ENCODE results near the gene FOXK1.
"Not testable (repeated sequence)": the region's sequence is repeated elsewhere in the genome, so short reads cannot be mapped to it uniquely, and the experiment has no call there.

FOXK1 gene

DNA sequence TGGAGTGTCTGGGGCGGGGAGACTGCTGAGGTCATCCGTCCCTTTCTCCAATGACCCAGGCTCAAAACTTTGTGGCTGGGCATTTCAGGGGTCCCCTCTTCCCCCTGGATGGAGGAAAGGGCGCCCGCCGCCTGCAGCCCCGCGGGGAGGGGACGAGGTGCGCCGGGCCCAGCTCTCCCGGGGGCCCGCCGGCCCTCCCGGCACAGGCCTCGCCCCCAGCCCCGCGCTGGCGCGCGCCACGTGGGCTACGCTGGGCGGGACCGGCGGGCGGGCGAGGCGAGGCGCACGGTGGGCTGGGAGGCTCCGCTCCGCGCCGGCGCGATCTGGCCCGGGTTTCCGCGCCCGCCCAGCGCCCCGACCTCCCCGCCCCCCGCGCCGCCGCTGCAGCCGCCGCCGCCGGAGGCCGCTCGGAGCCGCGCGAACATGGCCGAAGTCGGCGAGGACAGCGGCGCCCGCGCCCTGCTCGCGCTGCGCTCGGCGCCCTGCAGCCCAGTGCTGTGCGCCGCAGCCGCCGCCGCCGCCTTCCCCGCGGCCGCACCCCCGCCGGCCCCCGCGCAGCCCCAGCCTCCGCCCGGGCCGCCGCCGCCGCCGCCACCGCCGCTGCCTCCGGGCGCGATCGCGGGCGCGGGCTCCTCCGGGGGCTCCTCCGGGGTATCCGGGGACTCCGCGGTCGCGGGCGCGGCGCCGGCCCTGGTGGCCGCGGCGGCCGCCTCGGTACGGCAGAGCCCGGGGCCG lies at the start of gene FOXK1:
FOXK1 (plus strand) TSS at position 410 of the 735 bp plus-strand sequence; CDS start at position 424, 14 bp downstream.
- Mint-ChIP-seq H3K27me3 (no peaks in the 10 kb centered on the region), H3K9me3 (no peaks in the 10 kb centered on the region), H3K4me1 (ENCODE audit: low read depth) (peaks cover 34% of the 10 kb centered on the region), H3K36me3 (ENCODE audit: low read depth) (peaks cover 13% of the 10 kb centered on the region), H3K4me3 (peak within 1 kb of the TSS; percentile 89), H3K27ac (peak within 1 kb of the TSS; percentile 88)

DNA sequence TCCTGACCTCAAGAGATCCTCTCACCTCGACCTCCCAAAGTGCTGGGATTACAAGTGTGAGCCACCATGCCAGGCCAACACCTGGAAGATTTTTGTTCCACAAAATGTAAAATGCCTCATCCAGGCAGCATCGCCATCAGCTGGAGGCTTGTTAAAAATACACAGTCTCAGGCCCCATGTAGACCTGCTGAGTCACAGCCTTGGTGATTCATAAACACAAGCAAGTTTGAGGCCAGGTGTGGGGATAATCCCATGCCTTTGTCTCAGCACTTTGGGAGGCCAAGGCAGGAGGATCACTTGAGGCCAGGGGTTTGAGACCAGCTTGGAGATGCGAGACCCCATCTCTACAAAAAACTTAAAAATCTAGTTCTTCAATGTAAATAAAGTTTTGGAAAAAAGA lies 49.1 kb upstream of the FOXK1 start:
- no peaks in the 10 kb centered on the region for H3K9me3 Mint-ChIP-seq
- no peaks in the 10 kb centered on the region for H3K4me1 Mint-ChIP-seq (ENCODE audit: low read depth)
- H3K27ac Mint-ChIP-seq, result no peak overlapping the region
- H3K36me3 Mint-ChIP-seq (ENCODE audit: low read depth), result no peaks in the 10 kb centered on the region
- H3K27me3 Mint-ChIP-seq, result no peaks in the 10 kb centered on the region
- H3K4me3 Mint-ChIP-seq, result no peak overlapping the region

DNA sequence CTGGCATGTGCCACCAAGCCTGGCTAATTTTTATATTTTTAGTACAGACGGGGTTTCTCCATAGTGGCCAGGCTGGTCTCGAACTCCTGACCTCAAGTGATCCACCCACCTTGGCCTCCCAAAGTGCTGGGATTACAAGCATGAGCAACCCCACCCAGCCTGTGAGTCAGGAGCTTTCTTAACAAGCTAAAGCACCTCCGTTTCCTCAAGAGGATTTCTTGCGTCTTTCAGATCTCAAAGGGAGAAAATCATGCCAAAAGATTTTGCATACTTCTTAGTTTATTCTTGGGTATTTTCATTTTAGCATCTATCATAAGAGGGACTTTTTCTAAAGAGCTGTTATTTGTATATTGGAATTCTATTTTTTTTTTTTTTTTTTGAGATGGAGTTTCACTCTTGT lies 47.9 kb upstream of the FOXK1 start:
- no peak overlapping the region for H3K27ac Mint-ChIP-seq
- no peaks in the 10 kb centered on the region for H3K36me3 Mint-ChIP-seq (ENCODE audit: low read depth)
- no peaks in the 10 kb centered on the region for H3K9me3 Mint-ChIP-seq
- no peak overlapping the region for H3K4me3 Mint-ChIP-seq
- H3K4me1 Mint-ChIP-seq (ENCODE audit: low read depth), result no peaks in the 10 kb centered on the region
- no peaks in the 10 kb centered on the region for H3K27me3 Mint-ChIP-seq

DNA sequence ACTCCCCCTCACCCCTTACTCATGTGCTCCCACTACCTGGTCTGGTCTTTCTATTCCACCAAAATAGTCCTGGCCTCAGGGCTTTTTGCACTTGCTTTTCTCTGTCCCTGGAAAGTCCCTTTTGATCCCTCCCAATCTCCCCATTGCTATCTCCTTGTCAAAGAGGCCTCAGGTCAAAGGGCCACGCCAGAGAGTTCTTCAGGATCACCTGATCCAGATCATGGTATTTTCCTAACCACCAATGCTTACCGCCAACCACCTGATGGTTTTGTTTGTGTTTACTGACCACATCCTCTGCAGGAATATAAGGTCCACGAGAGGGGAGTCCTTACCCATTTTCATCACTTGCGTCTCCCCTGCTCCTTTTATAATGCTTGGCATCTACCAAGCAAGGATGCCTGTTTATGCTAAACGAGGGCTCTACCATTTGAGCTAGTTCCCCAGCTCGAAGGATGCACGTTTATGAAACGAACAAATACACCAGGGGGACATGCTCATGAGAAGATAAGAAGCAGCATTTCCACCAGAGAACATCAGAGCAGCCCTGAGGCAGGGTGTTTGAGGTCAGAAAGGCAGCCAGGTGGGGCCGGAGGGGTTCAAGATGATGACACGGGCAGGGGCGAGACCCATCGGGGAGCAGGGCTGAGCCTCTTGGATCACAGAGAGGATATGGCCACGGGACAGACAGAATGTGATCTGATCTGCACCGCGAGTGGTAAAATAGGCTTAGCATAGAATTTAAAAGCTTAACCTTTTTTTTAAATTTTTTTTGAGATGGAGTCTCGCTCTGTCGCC lies 43.1 kb upstream of the FOXK1 start:
- H3K4me3 Mint-ChIP-seq, result no peak overlapping the region
- H3K4me1 Mint-ChIP-seq (ENCODE audit: low read depth), result peaks cover 9% of the 10 kb centered on the region
- no peaks in the 10 kb centered on the region for H3K9me3 Mint-ChIP-seq
- H3K27me3 Mint-ChIP-seq, result no peaks in the 10 kb centered on the region
- H3K27ac Mint-ChIP-seq, result no peak overlapping the region
- no peaks in the 10 kb centered on the region for H3K36me3 Mint-ChIP-seq (ENCODE audit: low read depth)

DNA sequence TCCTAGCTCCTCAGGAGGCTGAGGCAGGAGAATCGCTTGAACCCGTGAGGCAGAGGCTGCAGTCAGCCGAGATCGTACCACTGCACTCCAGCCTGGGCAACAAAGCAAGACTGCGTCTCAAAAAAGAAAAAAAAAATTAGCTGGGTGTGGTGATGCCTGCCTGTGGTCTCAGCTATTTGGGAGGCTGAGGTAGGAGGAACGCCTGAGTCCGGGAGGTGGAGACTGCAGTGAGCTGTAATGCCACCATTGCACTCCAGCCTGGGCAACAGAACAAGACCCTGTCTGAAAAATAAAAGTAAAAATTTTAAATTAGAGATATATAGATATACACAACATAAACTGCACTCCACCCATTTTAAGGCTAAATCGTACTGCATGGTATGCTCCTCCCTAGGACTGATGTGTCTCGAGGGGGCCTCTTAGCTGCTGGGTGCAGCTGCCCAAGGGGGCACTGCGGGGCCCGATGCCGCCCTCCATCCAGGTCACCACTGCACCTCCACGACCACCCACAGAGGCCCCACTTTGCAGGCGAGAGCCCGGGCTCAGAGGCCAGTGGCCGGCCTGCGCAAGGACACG lies 40.9 kb upstream of the FOXK1 start:
- H3K36me3 Mint-ChIP-seq (ENCODE audit: low read depth), result no peaks in the 10 kb centered on the region
- H3K27ac Mint-ChIP-seq, result peak overlapping the region; percentile 72
- no peaks in the 10 kb centered on the region for H3K9me3 Mint-ChIP-seq
- no peaks in the 10 kb centered on the region for H3K27me3 Mint-ChIP-seq
- peak overlapping the region; percentile 77 for H3K4me3 Mint-ChIP-seq
- peaks cover 9% of the 10 kb centered on the region for H3K4me1 Mint-ChIP-seq (ENCODE audit: low read depth)

DNA sequence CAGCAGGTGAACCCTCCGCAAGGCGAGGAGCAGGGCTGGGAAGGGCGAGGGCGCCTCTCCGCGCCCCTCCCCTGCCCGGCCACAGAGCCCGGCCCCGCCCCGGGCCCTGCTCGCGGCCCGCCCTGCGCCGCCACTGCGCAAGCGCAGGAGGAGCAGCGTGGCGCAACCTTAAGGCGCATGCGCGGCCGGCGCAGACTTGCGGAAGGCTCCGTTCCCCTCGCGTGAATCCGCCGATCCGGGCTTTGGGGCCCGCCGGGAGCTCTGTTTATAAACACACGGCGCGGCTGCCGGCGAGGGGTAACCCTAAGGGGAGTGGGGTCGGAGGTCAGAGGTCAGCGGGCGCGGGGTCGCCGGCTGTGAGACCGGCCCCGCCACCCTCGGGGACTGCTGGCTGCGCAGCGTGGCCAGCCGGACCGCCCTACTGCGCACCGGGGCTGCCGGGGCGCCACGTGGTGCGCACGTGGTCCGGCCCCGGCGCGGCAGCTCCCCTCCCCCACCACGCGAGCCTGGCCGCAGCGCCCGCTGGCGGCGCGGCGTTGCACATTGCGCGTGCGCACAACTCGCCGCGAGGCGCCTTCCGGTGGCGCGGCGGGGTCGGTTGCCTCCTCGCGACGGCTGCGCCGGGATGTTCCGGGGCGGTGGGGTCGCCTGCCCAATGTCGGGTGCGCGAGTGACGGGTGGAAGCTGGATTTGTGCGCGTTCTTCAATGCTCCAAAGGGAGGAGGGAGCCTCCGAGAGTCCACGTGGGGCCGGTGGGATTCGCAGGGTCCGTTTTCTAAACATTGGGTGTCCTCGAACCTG lies 40.2 kb upstream of the FOXK1 start:
- no peaks in the 10 kb centered on the region for H3K9me3 Mint-ChIP-seq
- peak overlapping the region; percentile 98 for H3K27ac Mint-ChIP-seq
- H3K4me1 Mint-ChIP-seq (ENCODE audit: low read depth), result peaks cover 9% of the 10 kb centered on the region
- H3K27me3 Mint-ChIP-seq, result no peaks in the 10 kb centered on the region
- H3K36me3 Mint-ChIP-seq (ENCODE audit: low read depth), result no peaks in the 10 kb centered on the region
- H3K4me3 Mint-ChIP-seq, result peak overlapping the region; percentile 92

DNA sequence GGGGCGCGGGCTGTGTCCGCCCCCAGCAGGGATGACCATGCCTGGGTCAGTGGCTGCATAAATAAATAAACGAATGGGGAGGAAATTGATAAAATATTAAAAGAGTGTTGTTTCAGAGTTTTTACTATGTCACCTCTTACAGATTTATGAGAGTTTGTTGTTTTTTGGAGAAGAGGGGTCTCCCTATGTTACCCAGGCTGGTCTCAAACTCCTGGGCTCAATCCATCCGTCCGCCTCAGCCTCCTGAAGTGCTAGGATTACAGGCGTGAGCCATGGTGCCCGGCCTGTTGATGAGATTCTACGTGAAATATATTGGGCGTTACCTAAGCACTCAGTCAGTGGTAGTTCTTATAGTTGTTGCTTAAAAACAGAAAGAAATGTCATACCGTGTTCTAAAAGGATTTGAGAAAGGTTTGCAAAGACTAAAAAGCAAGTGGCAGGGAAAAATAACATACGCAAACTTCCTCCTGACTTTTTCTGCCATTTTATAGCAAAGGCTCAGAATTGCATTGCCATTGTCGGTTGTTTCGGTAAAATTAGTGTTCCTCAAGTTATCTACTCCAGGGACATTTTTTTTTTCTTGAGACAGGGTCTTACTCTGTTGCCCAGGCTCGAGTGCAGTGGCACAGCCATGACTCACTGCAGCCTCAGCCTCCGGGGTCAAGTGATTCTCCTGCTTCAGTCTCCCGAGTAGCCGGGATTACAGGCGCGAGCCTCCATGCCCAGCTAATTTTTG lies 39.5 kb upstream of the FOXK1 start:
- peaks cover 9% of the 10 kb centered on the region for H3K4me1 Mint-ChIP-seq (ENCODE audit: low read depth)
- H3K27me3 Mint-ChIP-seq, result no peaks in the 10 kb centered on the region
- no peaks in the 10 kb centered on the region for H3K36me3 Mint-ChIP-seq (ENCODE audit: low read depth)
- no peaks in the 10 kb centered on the region for H3K9me3 Mint-ChIP-seq
- peak overlapping the region; percentile 98 for H3K27ac Mint-ChIP-seq
- peak overlapping the region; percentile 92 for H3K4me3 Mint-ChIP-seq

DNA sequence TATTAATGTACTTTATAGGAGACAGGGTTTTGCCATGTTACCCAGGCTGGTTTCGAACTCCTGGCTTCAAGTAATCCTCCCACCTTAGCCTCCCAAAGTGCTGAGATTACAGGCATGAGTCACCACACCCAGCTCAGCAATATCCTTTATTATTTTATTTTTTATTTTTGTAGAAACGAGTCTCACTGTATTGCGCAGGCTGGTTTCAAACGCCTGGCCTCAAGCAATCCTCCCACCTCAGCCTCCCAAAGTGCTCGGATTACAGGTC lies 39.0 kb upstream of the FOXK1 start:
- H3K4me3 Mint-ChIP-seq, result peak overlapping the region; percentile 92
- not testable (repeated sequence) for H3K4me1 Mint-ChIP-seq (ENCODE audit: low read depth); H3K9me3 Mint-ChIP-seq; H3K27me3 Mint-ChIP-seq; H3K36me3 Mint-ChIP-seq (ENCODE audit: low read depth)
- H3K27ac Mint-ChIP-seq, result peak overlapping the region; percentile 98

DNA sequence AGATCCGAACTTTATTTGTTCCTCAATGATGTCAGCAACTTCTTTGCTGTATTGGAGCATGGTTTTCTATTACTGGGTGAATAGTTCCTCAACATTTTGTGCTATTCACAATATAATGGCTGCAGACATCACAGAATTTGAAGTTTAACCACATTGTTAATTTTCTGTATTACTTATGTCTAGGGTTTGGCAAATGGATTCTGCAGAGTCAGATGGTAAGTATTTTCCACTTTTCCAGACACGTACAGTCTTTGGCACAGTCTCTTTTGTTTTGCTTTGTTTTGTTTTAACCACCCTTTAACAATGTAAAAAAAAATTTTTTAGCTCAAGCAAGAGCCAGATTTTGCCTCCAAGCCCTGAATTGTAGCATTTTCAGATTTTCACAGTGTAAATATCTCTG lies 36.8 kb upstream of the FOXK1 start:
- H3K27me3 Mint-ChIP-seq, result no peaks in the 10 kb centered on the region
- H3K9me3 Mint-ChIP-seq, result no peaks in the 10 kb centered on the region
- H3K36me3 Mint-ChIP-seq (ENCODE audit: low read depth), result no peaks in the 10 kb centered on the region
- peaks cover 9% of the 10 kb centered on the region for H3K4me1 Mint-ChIP-seq (ENCODE audit: low read depth)
- no peak overlapping the region for H3K4me3 Mint-ChIP-seq
- no peak overlapping the region for H3K27ac Mint-ChIP-seq

DNA sequence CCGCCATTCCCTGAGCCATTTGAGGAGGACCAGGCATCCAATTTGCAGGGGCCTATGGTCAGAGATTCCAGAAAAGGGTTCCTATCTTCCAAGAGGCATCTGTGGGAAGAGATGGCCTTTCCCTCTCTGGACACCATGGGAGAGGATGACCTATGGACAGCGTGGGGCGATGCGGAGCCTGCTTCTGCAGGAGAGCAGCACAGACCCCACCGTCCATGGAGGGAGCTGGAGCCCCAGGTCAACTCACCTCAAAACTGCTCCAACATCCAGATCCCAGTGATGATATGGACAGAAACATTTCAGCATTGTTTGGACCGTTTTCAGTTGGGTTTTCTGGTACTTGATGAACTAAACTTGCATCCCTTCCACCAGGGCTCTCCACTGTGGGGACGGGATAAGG lies 34.0 kb upstream of the FOXK1 start:
- H3K27ac Mint-ChIP-seq, result no peak overlapping the region
- H3K9me3 Mint-ChIP-seq, result no peaks in the 10 kb centered on the region
- H3K4me3 Mint-ChIP-seq, result no peak overlapping the region
- H3K36me3 Mint-ChIP-seq (ENCODE audit: low read depth), result no peaks in the 10 kb centered on the region
- H3K4me1 Mint-ChIP-seq (ENCODE audit: low read depth), result no peaks in the 10 kb centered on the region
- H3K27me3 Mint-ChIP-seq, result no peaks in the 10 kb centered on the region

DNA sequence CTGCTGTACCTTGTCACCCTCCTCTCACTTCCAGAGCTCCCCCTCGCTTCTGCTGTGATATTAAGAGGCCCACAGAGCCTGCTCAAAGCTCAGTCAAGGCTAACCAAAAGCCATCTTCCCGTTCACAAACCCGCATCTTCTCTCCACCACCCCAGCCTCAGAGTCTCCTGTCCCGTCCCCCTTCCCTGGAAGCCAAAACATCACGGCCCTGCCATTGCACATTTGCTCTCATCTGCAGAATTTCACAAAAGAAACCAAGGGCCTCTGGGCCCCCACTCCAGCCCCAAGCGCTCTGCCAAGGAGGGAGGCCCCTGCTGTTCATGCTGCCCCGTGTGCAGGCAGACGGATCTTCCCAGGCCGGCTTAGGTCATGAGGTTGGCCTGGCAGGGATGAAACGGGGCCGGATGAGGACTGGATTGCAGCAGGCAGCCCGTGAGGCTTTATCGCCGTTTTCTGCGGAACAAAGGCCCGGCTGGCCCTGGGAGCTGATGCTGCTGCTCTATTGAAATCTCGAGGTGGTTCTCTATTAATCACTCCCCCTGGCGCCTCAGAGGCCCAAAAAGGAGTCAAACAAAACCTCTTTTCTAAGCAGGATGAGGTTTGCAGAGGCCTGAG lies 31.6 kb upstream of the FOXK1 start:
- H3K4me1 Mint-ChIP-seq (ENCODE audit: low read depth), result no peaks in the 10 kb centered on the region
- no peaks in the 10 kb centered on the region for H3K27me3 Mint-ChIP-seq
- H3K27ac Mint-ChIP-seq, result no peak overlapping the region
- H3K9me3 Mint-ChIP-seq, result no peaks in the 10 kb centered on the region
- no peaks in the 10 kb centered on the region for H3K36me3 Mint-ChIP-seq (ENCODE audit: low read depth)
- H3K4me3 Mint-ChIP-seq, result no peak overlapping the region

DNA sequence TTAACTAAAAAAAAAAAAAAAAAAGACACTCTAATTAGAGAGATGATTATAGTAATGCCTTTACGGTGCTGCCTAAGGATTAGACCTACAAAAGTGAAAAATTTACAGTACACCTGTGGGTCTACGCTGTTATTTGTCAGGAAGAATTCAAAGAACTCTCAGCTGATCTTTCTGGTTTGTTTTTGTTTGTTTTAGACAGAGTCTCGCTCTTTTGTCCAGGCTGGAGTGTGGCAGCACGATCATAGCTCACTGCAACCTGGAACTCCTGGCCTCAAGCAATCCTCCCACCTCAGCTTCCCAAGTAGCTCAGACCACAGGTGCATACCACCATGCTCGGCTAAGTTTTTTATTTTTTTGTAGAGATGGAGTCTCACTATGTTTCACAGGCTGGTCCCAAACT lies 28.3 kb upstream of the FOXK1 start:
- Mint-ChIP-seq H3K27me3 (no peaks in the 10 kb centered on the region), H3K36me3 (ENCODE audit: low read depth) (no peaks in the 10 kb centered on the region)

DNA sequence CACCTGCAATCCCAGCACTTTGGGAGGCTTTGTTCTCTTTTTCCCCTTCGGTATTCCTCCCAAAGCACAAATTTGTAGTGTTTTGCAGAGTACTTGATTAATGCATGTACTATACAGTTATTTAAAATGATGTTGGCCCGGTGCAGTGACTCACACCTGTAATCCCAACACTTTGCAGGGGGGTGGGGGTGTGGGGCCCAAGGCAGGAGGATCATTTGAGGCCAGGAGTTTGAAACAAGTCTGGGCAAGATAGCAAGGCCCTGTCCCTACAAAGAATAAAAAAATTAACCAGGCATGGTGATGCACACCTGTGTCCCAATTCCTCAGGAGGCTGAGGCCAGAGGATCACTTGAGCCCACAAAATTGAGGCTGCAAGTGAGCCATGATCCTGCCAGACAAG lies 26.8 kb upstream of the FOXK1 start:
- no peak overlapping the region for H3K4me3 Mint-ChIP-seq
- H3K4me1 Mint-ChIP-seq (ENCODE audit: low read depth), result no peaks in the 10 kb centered on the region
- peaks cover 15% of the 10 kb centered on the region for H3K9me3 Mint-ChIP-seq
- no peaks in the 10 kb centered on the region for H3K27me3 Mint-ChIP-seq
- H3K27ac Mint-ChIP-seq, result no peak overlapping the region
- no peaks in the 10 kb centered on the region for H3K36me3 Mint-ChIP-seq (ENCODE audit: low read depth)

More for the DNA sequence above, 28.3 kb upstream of the FOXK1 start:
- Mint-ChIP-seq H3K9me3 (peaks cover 9% of the 10 kb centered on the region), H3K27ac (no peak overlapping the region), H3K4me1 (ENCODE audit: low read depth) (no peaks in the 10 kb centered on the region), H3K4me3 (no peak overlapping the region)

DNA sequence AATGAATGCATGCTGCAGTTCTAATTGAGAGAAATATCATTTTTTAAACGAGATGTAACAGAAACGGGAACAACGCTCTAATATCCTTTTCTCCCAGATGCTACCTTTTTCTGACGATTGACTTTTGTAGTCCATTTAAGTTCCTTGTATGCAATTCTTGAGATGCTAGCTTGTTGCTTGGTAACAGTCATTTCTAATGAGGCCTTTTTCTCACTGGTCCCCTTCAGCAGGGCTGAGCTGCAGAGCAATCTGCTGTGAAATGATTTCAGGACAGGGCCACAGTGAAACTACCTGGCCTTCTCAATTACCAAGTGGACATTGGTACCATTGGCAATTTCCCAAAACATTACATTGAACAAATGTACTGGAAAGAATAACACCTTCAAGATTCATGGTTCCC lies 26.2 kb upstream of the FOXK1 start:
- H3K27ac Mint-ChIP-seq, result no peak overlapping the region
- no peaks in the 10 kb centered on the region for H3K4me1 Mint-ChIP-seq (ENCODE audit: low read depth)
- H3K9me3 Mint-ChIP-seq, result peaks cover 17% of the 10 kb centered on the region
- no peaks in the 10 kb centered on the region for H3K36me3 Mint-ChIP-seq (ENCODE audit: low read depth)
- H3K27me3 Mint-ChIP-seq, result no peaks in the 10 kb centered on the region
- no peak overlapping the region for H3K4me3 Mint-ChIP-seq

All from stimulated activated naive CD8-positive, alpha-beta T cell treated with anti-CD3 and anti-CD28 coated beads, Interleukin-15, Interleukin-2, amounts not matched to agents 100 ng/mL and 50 ng/mL, for 24 hours (primary cell).